OCI-M1 (cell line): ENCODE results near the gene SMAD6.

ENCODE experiments used
- DNase-seq: peaks from one replicate; lab custom pipeline; 2025; lab: John Stamatoyannopoulos, UW

SMAD6 gene

DNA sequence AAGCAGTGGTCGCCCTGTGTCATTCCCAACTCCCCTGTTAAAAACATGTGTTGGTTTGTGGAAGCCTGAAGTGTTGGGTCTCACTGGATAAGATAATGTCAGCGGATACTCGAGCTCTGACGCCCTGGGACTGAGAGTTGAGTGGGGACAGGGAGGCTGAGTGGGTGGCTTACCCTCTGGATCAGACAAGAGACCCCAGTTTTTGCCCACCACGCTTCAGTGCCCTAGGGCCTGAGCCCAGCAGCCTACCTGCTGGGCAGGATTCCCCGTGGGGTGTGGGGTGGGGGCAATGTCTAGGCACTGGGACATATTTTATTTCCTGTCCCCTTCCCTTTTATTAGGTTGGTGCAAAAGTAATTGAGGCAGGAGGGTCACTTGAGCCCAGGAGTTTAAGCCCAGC, 75.0 kb downstream of the SMAD6 start:
- DNase-seq, result no peak

DNA sequence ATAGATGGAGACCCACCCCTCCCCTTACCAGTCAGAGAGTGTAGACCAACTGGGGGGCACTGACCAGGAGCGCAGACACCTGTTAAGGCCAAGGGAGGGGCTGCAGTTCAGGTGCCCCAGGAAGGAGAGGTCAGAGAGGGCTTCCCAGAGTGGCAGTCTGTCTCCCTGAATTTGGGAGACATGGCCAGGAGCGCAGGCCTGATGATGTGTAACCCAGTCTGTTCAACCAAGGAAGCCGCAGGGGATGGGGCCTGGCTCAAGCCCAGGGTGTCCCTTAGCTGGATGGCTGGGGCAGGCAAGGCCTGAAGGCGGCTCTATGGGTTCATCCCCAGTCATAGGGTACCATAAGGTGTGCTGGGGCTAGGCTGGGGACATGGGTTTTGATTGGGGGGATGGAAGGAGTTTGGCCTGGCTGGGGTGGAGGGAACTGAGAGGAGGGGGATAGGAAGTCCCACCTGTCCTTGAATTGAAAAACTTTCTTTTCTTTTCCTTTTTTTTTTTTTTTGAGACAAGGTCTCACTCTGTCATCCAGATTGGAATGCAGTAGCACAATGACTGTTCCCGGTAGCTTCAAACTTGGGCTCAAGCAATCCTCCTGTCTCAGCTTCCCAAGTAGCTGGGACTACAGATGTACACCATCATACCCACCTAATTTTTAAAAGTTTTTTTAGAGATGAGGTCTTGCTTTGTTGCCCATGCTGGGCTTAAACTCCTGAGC, 75.7 kb downstream of the SMAD6 start:
- no peak for DNase-seq

DNA sequence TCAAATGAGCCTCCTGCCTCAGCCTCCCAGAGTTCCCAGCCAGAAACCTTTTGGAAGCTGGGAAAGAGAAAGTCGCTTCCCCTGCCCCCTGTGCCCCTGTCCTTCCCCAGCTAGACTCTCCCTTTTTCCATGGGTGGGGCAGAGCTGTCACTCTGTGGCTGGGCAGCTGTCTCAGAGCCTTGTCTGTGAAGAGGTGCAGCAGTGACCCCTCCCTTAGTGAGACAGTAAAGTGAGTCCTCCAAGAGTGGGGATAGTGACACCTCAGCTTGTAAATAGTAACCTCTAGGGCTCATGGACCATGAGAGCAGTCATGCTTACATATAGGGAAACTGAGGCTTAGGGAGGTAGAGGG, 76.3 kb downstream of the SMAD6 start:
- DNase-seq, result no peak

DNA sequence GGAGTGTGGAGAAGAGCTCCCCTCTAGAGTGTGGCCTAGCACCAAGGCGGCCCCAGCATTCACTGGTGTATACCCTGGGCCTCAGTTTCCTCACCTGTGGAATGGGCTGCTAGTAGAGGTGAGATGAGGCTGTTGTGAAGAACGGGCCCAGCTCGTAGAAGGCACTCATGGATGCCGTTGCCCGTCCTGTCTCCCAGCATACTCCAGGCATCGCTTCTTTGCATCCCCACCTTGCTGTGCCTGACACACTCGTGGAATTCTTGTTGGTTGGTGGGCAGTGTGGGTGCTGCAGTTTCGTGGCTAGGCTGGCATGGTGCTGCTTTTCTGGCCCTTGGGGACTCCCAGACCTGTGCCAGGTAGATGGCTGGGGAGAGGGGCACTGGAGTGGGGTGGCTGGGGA, 76.7 kb downstream of the SMAD6 start:
- no peak for DNase-seq

DNA sequence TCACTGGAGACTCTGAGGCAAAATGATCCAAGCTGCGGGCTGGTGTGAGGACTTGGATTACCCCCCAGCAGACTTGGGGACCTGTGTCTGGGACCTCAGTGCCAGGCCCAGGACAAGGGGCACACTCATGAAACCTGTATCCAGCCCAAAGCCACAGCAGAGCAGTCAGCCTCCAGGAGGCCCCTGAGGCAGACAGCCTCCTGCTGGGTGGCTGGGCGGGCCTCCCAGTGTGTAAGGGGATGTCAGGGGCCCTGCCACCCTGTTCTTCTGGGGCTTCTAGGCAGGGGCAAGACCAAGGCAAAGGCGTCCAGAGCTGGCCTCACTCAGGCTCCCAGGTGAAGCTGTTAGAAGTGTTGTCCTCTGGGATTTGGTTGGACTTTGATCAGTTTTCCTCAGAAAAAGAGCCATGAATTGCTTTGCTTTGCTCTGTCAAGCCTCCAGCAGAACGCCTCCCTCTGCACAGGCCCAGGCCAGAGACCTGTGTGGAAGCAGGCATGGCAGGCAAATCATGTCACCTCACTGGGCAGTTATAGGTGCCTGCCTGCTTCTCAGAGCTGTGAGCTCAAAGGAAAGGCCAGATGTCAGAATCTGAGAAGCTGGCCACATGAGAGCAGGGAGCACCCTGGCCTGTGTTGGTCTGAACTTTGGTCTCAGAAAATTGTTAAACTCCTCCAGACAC, 77.4 kb downstream of the SMAD6 start:
- no peak for DNase-seq

DNA sequence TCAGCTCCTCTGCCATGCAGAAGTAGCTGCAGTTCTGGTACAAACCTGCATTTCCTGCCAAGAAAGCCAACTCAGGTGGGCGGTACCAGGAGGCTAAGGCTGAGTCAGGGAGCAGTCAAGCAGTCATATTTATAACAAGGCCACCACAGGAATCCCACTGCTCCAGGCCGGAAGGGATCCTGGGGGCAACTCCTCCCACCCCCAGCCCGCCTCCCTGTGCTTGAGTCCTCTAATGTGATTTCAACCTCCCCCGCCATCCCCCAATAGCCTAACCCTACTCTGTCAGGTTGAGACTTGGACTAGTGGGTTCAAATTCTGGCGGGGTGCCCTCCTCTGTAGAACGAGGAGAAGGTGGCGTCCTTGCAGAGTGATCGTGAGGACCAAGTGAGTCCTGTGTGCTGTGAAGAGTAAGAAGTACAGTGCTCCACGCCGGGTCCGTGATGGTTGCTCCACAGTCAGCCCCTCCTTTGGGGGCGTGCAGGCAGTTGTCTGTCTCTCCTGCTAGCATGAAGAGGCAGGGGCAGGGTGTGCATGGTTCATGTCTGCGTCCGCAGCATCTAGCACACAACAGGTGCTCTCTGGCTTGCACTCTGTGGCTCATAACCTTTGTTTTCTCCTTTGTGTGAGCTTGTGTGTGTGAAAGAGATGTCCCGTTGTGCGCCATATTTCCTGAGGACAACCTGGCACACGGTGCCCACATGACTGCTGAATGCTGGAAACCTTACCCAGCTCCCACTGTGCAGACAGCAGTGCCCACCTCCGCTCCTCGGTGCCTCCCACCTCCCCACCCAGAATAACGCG, 78.3 kb downstream of the SMAD6 start:
- no peak for DNase-seq

DNA sequence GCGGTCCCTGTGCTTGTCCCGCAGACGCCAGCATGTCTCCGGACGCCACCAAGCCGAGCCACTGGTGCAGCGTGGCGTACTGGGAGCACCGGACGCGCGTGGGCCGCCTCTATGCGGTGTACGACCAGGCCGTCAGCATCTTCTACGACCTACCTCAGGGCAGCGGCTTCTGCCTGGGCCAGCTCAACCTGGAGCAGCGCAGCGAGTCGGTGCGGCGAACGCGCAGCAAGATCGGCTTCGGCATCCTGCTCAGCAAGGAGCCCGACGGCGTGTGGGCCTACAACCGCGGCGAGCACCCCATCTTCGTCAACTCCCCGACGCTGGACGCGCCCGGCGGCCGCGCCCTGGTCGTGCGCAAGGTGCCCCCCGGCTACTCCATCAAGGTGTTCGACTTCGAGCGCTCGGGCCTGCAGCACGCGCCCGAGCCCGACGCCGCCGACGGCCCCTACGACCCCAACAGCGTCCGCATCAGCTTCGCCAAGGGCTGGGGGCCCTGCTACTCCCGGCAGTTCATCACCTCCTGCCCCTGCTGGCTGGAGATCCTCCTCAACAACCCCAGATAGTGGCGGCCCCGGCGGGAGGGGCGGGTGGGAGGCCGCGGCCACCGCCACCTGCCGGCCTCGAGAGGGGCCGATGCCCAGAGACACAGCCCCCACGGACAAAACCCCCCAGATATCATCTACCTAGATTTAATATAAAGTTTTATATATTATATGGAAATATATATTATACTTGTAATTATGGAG, 79.1 kb downstream of the SMAD6 start:
- no peak for DNase-seq

DNA sequence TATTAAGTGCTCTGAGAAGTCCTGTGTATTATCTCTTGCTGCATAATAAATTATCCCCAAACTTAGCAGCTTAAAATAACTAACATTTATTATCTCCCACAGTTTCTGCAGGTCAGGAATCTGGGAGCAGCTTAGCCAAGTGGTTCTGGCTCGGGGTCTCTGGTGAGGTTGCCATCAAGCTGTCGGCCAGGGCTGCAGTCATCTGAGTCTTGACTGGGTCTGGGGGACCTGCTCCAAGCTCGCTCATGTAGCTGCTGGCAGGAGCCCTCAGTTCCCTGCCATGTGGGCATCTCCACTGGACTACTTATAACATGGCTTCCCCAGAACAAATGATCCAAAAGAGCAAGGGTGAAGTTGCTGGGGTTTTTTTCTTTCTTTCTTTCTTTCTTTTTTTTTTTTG, 80.7 kb downstream of the SMAD6 start:
- no peak for DNase-seq

DNA sequence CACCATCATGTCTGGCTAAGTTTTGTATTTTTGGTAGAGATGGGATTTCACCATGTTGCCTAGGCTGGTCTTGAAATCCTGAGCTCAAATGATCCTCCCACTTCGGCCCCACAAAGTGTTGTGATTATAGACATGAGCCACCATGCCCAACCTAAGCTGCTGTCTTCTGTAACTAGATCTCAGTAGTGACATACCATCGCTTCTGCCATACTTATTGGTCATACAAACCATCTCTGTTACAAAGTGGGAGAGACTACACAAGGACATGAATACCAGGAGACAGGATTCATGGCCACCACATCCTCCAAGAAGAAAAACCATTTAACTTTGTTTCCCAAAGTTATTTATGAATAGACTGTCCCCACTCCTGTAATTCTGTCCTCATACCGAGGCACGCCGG, 81.3 kb downstream of the SMAD6 start:
- DNase-seq, result no peak

DNA sequence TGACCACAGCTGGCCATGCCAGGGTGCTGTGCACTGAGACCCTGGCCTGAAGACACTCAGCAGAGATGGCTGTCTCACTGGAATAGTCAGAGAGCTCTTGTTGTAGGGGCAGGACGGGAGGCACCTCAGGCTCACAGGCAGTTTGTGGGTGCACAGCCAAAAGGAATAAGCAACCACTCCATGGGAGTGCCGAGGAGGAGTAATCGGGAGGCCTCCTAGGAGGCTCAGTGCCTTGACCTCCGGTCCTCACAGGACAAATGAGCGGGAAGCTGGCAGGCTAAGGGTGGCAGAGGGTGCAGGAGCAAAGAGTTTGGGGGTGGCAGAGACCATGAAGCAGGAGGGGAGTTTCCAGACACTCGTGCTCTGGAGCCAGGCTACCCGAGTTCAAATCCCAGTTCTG, 81.7 kb downstream of the SMAD6 start:
- DNase-seq, result no peak

DNA sequence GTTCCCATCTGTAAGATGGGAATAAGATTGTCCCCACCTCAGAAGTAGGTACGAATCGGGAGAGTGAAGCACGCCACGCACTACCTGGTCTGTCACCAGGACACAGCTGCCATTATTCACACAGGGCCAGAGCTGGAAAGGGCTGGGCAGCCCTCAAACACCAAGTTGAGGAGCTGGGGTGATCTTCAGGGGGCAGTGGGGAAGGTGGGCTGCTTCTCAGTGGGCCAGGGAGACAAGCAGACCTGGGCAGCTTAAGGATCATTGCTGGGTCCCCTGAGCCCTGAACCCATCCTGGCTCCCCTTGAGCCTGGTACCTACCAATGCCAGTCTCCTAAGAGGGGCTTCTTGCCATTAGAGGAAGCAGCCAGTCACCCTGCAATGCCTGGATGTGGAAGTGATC, 82.1 kb downstream of the SMAD6 start:
- DNase-seq, result no peak

DNA sequence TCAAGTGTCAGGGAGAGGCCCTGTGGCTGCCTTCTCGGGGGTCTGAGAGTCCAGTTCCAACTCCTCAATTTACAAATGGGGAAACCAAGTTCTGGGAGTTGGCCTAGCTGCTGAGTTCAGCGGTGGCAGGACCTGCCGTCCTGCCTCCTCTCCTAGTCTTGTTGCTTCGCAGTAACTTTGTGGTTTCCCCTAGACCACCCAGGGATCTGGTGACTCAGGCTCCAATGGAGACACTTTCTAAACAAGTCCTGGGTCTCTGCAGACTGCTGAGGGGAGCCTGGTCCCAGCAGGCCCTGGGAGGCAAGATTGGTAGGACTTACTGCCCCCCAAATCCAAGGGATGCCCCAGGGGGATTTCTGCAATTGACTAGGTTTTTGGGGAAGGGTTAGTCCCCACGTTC, 83.6 kb downstream of the SMAD6 start:
- no peak for DNase-seq

DNA sequence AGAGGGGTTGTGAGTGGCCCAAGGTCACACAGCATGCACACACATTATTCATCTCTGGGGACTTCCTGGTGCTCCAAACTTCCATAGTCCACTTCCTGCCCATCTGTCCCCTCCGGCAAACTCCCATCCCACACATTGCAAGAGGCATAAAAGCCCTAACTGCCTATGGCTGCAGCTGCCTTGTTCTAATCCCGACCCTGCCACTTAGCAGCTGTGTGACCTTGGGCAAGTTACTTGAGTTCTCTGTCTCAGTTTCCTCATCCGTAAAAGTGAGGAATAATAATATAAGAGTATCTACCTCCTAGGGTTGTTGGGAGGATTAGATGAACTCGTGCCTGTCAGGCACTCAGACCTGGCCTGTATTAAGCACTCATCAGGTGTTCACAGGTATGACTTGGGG, 84.2 kb downstream of the SMAD6 start:
- no peak for DNase-seq

DNA sequence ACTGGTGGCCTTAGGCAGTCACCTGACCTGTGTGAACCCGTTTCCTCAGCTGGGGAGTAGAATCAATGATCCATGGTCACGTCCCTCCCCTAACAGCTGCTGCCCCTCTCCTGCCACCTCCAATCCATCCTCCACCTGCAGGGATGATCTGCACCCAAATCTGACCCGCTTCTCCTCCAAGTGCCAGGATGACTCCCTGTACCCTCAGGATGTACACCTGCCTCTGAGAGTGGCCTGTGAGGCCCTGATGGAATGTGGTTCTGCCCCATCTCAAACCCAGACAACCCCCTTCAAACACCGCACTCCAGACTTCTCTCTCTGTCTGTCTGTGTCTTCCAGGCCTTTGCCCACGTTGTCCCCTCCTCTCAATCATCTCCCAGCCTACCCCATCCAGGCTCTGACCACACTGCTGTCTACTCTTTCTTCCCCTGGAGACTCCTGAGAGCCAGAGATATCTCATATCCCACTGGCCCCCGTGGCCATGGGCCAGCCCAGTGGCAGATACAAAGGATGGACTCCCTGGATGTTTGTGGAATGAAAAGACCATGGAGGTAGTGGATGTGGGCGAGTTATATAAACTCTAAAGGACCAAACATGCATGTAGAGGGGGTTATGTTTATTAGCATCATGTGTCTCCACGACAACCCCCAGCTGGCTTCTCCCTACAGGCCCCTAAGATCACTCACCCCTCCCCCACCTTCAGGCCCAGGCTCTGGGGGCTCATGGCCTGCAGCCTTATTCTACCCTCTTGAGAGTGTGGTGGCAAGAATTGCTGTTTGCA, 84.9 kb downstream of the SMAD6 start:
- DNase-seq, result no peak

DNA sequence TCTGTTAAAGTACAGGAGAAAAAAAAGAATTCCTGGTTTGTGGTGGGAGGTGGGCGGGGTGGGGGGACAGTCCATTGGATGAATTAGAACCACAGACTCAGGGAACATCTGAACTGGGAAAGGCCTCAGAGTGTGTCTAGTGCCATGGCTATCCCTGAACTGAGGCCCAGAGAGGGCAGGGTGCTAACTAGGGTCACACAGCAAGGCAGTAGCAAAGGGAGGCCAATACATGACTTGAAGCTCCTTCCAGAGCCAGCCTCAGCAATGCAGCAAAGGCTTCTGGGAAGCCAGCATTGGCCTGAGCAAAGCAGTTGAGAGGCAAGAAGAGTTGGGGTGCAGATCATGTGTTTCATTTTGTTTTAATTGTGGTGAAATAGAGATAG, 85.4 kb downstream of the SMAD6 start:
- no peak for DNase-seq

DNA sequence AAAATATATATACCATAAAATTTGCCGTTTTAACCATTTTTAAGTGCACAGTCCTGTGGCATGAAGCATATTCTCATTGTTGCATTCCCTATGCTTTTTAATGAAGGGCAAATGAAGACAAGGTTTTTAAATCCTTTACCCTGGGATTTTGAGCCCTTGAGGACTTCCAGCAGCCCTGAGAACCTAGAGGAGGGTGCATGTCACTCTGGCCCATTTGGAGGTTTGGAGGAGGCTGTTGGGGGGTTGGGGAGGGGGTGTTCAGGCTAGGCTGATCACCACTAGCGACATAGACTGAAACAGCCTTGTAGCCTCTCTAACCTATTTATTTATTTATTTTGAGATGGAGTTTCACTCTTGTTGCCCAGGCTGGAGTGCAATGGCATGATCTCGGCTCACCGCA, 86.0 kb downstream of the SMAD6 start:
- DNase-seq, result no peak

DNA sequence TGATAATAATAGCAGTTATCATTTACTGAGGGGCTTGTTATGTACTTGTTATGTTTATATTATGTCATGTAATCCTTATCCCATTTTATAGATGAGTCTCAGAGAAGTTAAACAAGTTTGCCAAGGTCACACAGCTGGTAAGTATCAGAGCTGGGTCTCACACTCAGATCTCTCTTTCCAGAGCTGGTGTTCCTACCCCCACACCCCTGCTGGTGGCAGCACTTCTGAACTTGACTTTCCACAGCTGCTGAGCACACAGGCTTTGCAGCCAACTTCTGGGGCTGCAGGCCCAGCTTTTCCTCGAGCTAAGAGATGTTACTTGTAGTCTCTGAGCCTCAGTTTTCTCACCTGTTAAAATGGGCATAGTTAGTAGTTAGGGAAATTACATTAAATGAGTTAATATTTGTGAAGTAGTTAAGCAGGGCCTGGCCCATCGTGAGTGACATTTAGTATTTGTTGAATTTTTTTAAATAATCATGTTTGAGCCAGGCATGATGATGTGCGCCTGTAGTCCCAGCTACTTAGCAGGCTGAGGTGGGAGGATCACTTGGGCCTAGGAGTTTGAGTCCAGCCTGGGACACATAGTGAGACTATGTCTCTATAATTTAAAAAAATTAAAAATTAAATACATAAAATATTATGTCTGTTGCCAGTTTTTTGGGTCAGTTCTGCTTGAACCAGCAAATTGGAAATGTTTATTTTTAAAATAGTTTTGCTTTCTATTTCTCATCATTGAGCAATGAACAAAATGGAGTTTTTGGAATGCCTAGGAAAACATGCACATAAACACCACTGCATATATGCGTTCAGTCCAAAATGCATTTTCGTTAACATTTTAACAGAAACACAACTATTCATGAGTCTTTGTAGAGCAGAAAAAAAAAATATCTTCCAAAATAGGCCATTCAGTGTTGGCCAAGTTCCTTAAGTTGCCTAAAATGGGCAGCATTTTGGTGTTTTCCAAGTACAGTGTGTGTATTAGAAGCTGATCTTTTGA, 87.3 kb downstream of the SMAD6 start:
- DNase-seq, result peak; percentile 64

DNA sequence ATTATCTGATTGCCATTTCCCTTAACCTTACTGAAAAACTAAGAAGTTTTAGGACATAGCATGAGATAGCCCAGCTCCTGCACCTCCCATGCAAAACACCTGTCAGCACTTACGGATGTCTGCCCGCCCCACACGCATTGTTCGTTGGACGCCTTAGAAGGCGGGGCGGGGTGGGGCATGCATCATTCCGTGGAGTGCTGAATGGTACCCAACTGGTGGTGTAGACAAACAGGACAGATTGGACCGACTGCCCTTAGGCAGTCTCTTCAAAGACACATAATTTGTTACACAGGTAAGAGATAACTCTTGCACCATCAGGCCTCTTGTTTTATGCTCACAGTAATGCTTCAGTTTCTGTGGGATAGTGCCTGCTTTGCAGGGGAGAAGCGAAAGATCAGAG, 93.8 kb downstream of the SMAD6 start:
- DNase-seq, result no peak

DNA sequence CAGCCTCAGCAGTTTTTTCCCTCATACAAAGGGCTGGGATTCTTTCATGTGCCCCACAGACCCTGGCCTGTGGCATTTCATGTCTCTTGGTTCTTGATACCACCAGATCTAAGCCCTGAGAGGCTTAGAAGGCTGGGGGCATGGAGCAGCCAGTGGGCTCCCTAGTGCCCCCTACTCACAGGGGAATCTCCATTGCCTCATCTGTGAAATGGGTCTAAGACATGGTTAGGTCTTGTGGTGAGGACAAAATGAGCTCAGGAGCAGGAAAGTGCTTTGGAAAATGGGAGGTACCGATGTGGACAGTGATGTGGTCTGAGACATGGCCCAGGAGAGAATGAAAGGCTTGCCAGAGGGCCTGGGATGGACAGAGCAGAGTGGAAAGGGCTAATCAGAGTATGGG, 94.3 kb downstream of the SMAD6 start:
- no peak for DNase-seq

DNA sequence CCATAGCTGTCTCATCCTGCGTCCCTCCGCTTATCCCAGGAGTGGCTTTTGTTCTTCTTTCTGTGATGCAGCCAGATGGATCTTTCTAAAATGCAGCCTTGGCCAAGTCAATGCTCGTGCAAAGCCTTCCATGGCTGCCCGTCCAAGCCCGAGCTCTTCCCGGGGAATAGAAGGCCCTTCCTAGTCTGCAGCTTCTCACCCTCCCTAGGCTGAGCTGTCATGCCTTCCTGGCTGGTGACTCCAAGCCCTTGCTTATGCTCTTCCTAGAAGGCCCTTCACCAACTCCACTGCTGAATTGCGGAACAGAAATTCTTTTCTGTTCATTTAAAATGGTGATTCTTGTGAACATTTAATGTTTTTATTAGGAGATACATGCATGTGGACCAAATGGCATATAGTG, 95.9 kb downstream of the SMAD6 start:
- no peak for DNase-seq
